ENCODE data around the gene CPT1B. TPM values are rescaled to one million over a fixed set of nuclear protein-coding genes. Genes with fewer than 3 reads are reported as not detected.
A peak's percentile ranks its signal among the peaks of the same experiment; 100 is the strongest.

CPT1B gene
- total RNA-seq, 6 experiments from 2014 or later, result 3.8 to 30.7 (median 13.0) TPM

GRCh38 chr22:50595189-50595588 lies 17.0 kb upstream of the CPT1B start:
- Histone ChIP-seq H3K27ac (no peak overlapping the region), H3K36me3 (no peaks in the 10 kb centered on the region), H3K9me3 (no peaks in the 10 kb centered on the region), H3K4me1 (peaks cover 0 to 4% (median 0%) of the 10 kb centered on the region in 4 donors), H3K27me3 (peaks cover 0 to 6% of the 10 kb centered on the region in 2 donors), H3K4me3 (no peak overlapping the region)
- intact Hi-C loops (cut with DNase I), result no loop called here
- TF ChIP-seq CTCF (IDR thresholded peaks at IDR 0.05), result no peak
- TF ChIP-seq POLR2A (IDR thresholded peaks at IDR 0.05), result no peak
- 87% methylated on average over 3 of the region's 3 CpGs for WGBS (ENCODE audit: insufficient coverage, low coverage, low lambda C conversion rate, missing lambda C conversion rate)
- DNase-seq (no peak), ATAC-seq (no peak)

- no peak for ATAC-seq
Measured at GRCh38 chr22:50587407-50587806, 9.2 kb upstream of the CPT1B start.

GRCh38 chr22:50586416-50586815 lies 8.2 kb upstream of the CPT1B start:
- TF ChIP-seq CTCF (IDR thresholded peaks at IDR 0.05) (no peak), POLR2A (IDR thresholded peaks at IDR 0.05) (no peak)
- no peak for ATAC-seq
- H3K27me3 ChIP-seq, result no peaks in the 10 kb centered on the region
- H3K4me3 ChIP-seq, result no peak overlapping the region
- WGBS (ENCODE audit: insufficient coverage, low coverage, low lambda C conversion rate, missing lambda C conversion rate), result no CpG with 5 or more reads among the region's 5 CpGs
- H3K36me3 ChIP-seq, result no peaks in the 10 kb centered on the region
- H3K9me3 ChIP-seq, result no peaks in the 10 kb centered on the region
- H3K4me1 ChIP-seq, result peaks cover 0 to 11% (median 0%) of the 10 kb centered on the region in 4 donors
- intact Hi-C loops (cut with DNase I), result no loop called here
- no peak overlapping the region for H3K27ac ChIP-seq
- peak in 2 of 3 donors; percentile 10 to 17 for DNase-seq

More at GRCh38 chr22:50587407-50587806, 9.2 kb upstream of the CPT1B start:
- TF ChIP-seq POLR2A (IDR thresholded peaks at IDR 0.05) (no peak), CTCF (IDR thresholded peaks at IDR 0.05) (no peak)
- no peaks in the 10 kb centered on the region for H3K36me3 ChIP-seq
- no peaks in the 10 kb centered on the region for H3K9me3 ChIP-seq
- H3K4me1 ChIP-seq, result peaks cover 0 to 7% (median 0%) of the 10 kb centered on the region in 4 donors
- H3K27me3 ChIP-seq, result no peaks in the 10 kb centered on the region
- H3K27ac ChIP-seq, result no peak overlapping the region
- no peak overlapping the region for H3K4me3 ChIP-seq
- WGBS (ENCODE audit: insufficient coverage, low coverage, low lambda C conversion rate, missing lambda C conversion rate), result 90% methylated on average over 5 of the region's 5 CpGs
- intact Hi-C loops (cut with DNase I), result no loop called here
- DNase-seq, result peak in 1 of 3 donors; percentile 4

- H3K27me3 ChIP-seq, result no peaks in the 10 kb centered on the region
- peaks cover 0 to 11% (median 0%) of the 10 kb centered on the region in 4 donors for H3K4me1 ChIP-seq
- TF ChIP-seq CTCF (IDR thresholded peaks at IDR 0.05) (no peak), POLR2A (IDR thresholded peaks at IDR 0.05) (no peak)
- ATAC-seq (no peak), DNase-seq (peak in 1 of 3 donors; percentile 35)
- peaks cover 0 to 4% (median 0%) of the 10 kb centered on the region in 4 donors for H3K36me3 ChIP-seq
- no peak overlapping the region for H3K27ac ChIP-seq
- H3K9me3 ChIP-seq, result no peaks in the 10 kb centered on the region
- 73% methylated on average over 2 of the region's 8 CpGs for WGBS (ENCODE audit: insufficient coverage, low coverage, low lambda C conversion rate, missing lambda C conversion rate)
- intact Hi-C loops (cut with DNase I), result no loop called here
- no peak overlapping the region for H3K4me3 ChIP-seq
Measured at GRCh38 chr22:50585781-50586180, 7.6 kb upstream of the CPT1B start.

GRCh38 chr22:50585238-50585637 lies 7.0 kb upstream of the CPT1B start:
- H3K9me3 ChIP-seq, result no peaks in the 10 kb centered on the region
- 70% methylated on average over 2 of the region's 3 CpGs for WGBS (ENCODE audit: insufficient coverage, low coverage, low lambda C conversion rate, missing lambda C conversion rate)
- DNase-seq, result no peak
- no peak for ATAC-seq
- H3K27ac ChIP-seq, result no peak overlapping the region
- peaks cover 0 to 11% (median 0%) of the 10 kb centered on the region in 4 donors for H3K4me1 ChIP-seq
- no peak for TF ChIP-seq POLR2A (IDR thresholded peaks at IDR 0.05)
- no peak for TF ChIP-seq CTCF (IDR thresholded peaks at IDR 0.05)
- intact Hi-C loops (cut with DNase I), result no loop called here
- H3K27me3 ChIP-seq, result no peaks in the 10 kb centered on the region
- no peak overlapping the region for H3K4me3 ChIP-seq
- peaks cover 0 to 4% (median 0%) of the 10 kb centered on the region in 4 donors for H3K36me3 ChIP-seq

All from right lobe of liver (tissue), 6 donors.